ENCODE results near the gene ZNF691.
"Not testable (repeated sequence)": the region's sequence is repeated elsewhere in the genome, so short reads cannot be mapped to it uniquely, and the experiment has no call there.

The ZNF691 gene

DNA sequence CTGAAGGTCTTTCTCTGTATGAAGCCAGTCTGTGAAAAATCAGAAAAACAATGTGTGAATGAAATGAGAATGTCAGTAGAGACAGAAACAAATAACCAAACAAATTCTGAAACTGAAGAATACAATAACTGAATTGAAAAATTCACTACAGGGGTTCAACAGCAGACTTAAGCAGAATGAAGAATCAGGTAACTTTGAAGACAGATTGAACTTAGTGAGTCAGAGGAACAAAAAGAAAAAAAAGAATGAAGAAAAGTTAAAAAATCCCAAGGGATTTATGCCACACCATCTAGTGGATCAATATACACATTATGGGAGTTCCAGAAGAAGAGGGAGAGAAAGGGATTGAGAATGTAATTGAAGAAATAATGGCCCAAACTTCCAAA, 14.6 kb downstream of the ZNF691 start:
- DNase-seq, result no peak

- no peak for DNase-seq
Observed at GRCh38 chr1:42866549-42866948, 20.1 kb downstream of the ZNF691 start.

DNA sequence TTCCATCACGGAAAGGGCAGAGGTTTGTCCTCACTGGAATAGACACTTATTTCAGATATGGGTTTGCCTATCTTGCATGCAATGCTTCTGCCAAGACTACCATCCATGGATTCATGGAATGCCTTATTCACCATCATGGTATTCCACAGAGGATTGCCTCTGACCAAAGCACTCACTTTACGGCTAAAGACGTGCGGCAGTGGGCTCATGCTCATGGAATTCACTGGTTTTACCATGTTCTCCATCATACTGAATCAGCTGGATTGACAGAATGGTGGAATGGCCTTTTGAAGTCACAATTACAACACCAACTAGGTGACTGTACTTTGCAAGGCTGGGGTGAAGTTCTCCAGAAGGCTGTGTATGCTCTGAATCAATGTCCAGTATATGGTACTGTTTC, 22.1 kb downstream of the ZNF691 start:
- not testable (repeated sequence) for DNase-seq

DNA sequence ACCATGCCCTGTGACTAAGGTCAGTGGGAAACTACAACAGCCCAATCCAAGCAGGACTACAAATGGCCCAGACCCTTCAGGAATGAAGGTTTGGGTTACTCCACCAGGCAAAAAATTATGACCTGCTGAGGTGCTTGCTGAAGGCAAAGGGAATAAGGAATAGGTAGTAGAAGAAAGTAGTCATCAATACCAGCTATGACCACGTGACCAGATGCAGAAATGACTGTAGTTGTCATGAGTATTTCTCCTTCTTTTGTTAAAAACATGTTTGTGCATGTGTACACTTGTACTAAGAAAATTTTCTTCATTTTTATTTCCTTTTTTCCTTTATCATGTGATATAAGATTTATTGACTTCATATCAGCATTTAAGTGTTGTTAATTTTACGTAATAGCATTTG, 22.8 kb downstream of the ZNF691 start:
- DNase-seq, result not testable (repeated sequence)

DNA sequence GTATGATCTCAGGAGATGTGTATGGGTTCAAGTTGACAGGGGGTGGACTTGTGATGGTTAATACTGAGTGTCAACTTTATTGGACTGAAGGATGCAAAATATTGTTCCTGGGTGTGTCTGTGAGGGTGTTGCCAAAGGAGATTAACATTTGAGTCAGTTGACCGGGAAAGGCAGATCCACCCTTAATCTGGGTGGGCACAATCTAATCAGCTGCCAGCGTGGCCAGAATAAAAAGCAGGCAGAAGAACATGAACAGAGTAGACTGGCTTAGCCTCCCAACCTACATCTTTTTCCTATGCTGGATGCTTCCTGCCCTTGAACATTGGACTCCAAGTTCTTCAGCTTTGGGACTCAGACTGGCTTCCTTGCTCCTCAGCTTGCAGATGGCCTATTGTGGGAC, 23.3 kb downstream of the ZNF691 start:
- DNase-seq, result not testable (repeated sequence)

- DNase-seq, result not testable (repeated sequence)
Observed at GRCh38 chr1:42873108-42873507, 26.7 kb downstream of the ZNF691 start.

- no peak for DNase-seq
Observed at GRCh38 chr1:42873670-42874069, 27.3 kb downstream of the ZNF691 start.

- no peak for DNase-seq
Observed at GRCh38 chr1:42876009-42876408, 29.6 kb downstream of the ZNF691 start.

DNA sequence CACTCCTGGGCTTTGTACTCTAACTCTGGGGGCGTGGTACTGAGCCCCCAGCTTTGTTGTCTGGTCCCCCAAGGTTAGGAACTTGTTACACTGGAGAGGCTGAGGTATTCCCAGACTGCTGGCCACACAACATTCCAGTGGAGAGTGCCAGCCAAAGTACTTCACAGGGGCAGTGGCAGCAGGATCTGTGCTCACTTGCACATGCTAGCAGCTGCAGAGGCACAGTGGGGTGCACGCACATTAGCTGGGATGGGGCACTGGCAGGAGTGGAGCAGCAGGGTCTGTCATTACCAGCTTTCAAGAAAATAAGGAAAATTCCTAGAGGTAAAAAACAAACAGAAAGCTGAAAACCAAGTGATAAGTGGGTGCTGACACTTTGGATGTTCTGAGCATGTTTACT, 31.0 kb downstream of the ZNF691 start:
- DNase-seq, result no peak

DNA sequence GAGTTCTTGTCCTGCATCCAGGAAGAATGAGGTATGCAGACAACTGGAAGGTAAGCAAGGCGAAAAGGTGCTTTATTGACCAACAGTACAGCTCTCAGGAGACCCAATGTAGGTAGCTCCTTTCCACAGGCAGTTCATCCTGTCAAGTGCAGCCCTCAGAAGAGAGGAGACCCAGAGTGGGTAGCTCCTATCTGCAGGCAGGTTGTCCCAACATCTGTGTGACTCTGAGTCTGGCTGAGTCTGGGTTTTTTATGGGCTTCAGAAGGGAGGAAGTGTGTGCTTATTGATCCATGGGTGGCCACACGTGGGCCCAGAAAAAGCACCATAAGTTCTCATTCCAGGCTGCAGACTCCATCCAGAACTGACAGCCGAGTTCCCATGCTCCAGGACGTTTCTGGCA, 34.0 kb downstream of the ZNF691 start:
- no peak for DNase-seq

- no peak for DNase-seq
Observed at GRCh38 chr1:42886046-42886739, 39.8 kb downstream of the ZNF691 start.

GRCh38 chr1:42886800-42887199, 40.4 kb downstream of the ZNF691 start:
- no peak for DNase-seq

DNA sequence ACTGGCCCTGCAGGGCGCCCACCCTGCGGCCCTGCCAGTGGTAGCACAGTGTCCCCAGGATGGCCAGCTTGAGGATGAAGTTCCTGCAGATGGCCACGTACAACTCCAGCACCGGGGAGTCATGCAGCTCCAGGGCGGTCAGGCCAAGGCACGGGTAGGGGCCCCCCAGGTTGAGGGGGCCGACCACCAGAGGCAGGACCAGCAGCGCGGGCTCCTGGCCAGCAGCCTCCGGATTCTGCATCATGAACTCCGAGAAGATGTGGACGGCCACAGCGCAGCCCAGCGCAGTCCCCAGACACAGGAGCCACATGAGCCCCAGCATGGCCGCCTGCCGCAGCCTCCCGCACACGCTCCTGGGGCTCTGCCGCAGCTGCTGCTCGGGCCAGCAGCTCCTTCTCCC, 41.0 kb downstream of the ZNF691 start:
- no peak for DNase-seq

GRCh38 chr1:42888013-42888633, 41.7 kb downstream of the ZNF691 start:
- no peak for DNase-seq

GRCh38 chr1:42889264-42889663, 42.9 kb downstream of the ZNF691 start:
- no peak for DNase-seq

- no peak for DNase-seq
Observed at GRCh38 chr1:42891465-42892138, 45.2 kb downstream of the ZNF691 start.

DNA sequence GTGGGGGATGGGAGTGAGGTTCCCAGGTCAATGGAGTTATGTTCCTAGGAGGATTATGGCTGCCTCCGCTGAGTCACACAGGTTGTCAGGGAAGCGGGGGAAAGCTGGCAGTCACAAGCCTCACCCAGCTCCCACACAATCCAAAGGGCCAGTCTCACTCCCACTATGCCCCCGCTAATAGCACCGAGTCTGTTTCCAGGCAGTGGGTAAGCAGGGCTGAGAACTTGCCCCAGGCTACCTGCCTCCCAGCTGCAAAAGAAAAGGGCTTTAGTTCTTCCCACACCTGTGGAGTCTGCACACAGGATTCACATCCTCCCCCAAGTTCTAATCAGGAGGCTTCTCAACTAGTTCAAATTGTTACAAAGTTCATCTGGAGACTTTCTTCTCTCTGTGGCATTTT, 53.5 kb downstream of the ZNF691 start:
- not testable (repeated sequence) for DNase-seq

Measured in stimulated activated CD4-positive, alpha-beta T cell treated with anti-CD3 and anti-CD28 coated beads, Interleukin-12 subunit alpha, Interleukin-12 subunit beta, amount 100 ng/mL, for 4 hours (primary cell).